H1 (cell line): ENCODE data around the gene KCTD15. TPM values are rescaled to one million over a fixed set of nuclear protein-coding genes. Genes with fewer than 3 reads are reported as not detected.

Experiments used
- CTCF ChIA-PET: fragments of 300-600 bp; sonication (Branson Sonifier 250); formaldehyde crosslinking; loops from one replicate; lab custom pipeline; 2021; ENCODE audit not compliant: partially characterized antibody; lab: Charles Lee
- POLR2A ChIA-PET: fragments of 300-600 bp; sonication (Branson Sonifier 250); formaldehyde crosslinking; loops from one replicate; lab custom pipeline; 2021; ENCODE audit warnings: inconsistent platforms; ENCODE audit not compliant: partially characterized antibody; lab: Charles Lee
- DNase-seq, 2 experiments: peaks; one replicate each; pipeline versions ENCODE4 v3.0.0 to v3.0.0-alpha.2; 2010 to 2022; ENCODE audit warnings: low spot score in 2 of 2, low read depth in 1 of 2, mixed read lengths in 1 of 2
- FAIRE-seq: peaks from 2 replicates; lab custom pipeline; 2011; peaks lifted over from hg19 to GRCh38; lab: Jason Lieb, UNC
- H2AFZ ChIP-seq: 2 replicates; pipeline ENCODE4 v1.8.1; 2012; ENCODE audit warnings: low read length, inconsistent platforms
- H2AK5ac ChIP-seq: 2 replicates; pipeline ENCODE4 v1.6.1; 2013; ENCODE audit warnings: low read depth, low read length
- H2BK120ac ChIP-seq: replicated peaks from 2 replicates; pipeline ENCODE3; 2013; ENCODE audit warnings: low read depth, low read length, inconsistent platforms
- H2BK12ac ChIP-seq: 2 replicates; pipeline ENCODE4 v1.6.1; 2013; ENCODE audit warnings: low read depth, low read length
- H2BK15ac ChIP-seq: 2 replicates; pipeline ENCODE4 v1.6.1; 2013; ENCODE audit warnings: low read length
- H2BK20ac ChIP-seq: 2 replicates; pipeline ENCODE4 v1.6.1; 2013; ENCODE audit warnings: low read length
- H2BK5ac ChIP-seq: 2 replicates; pipeline ENCODE4 v1.6.1; 2013; ENCODE audit warnings: low read depth, low read length
- H3K14ac ChIP-seq: 2 replicates; pipeline ENCODE4 v1.6.1; 2013; ENCODE audit warnings: inconsistent platforms; ENCODE audit not compliant: insufficient read length
- H3K18ac ChIP-seq: 2 replicates; pipeline ENCODE4 v1.6.1; 2013; ENCODE audit warnings: low read length; ENCODE audit errors: extremely low read depth
- H3K23ac ChIP-seq: 2 replicates; pipeline ENCODE4 v1.6.1; 2013; ENCODE audit warnings: inconsistent platforms; ENCODE audit not compliant: insufficient read length
- H3K23me2 ChIP-seq: 2 replicates; pipeline ENCODE4 v1.6.1; 2013; ENCODE audit warnings: low read depth, low read length
- H3K27ac ChIP-seq: 2 replicates; pipeline ENCODE4 v1.6.1; 2011; ENCODE audit warnings: low read depth, low read length, inconsistent platforms
- H3K27me3 ChIP-seq, 4 experiments: replicated peaks in 1 of 4; 1 replicate in 1 of 4; 2 replicates in 3 of 4; pipeline versions ENCODE4 v1.6.1 to v1.8.1; 2011 to 2013; ENCODE audit warnings: low read length in 3 of 4, mild to moderate bottlenecking in 3 of 4, inconsistent platforms in 2 of 4, mixed read lengths in 2 of 4, moderate library complexity in 1 of 4; ENCODE audit not compliant: control insufficient read depth in 3 of 4, insufficient read depth in 3 of 4; ENCODE audit errors: extremely low read depth in 1 of 4
- H3K36me3 ChIP-seq, 4 experiments: 2 replicates each; pipeline versions ENCODE4 v1.6.1 to v1.8.1; 2011 to 2013; ENCODE audit warnings: mild to moderate bottlenecking in 4 of 4, low read length in 3 of 4, moderate library complexity in 2 of 4, control low read depth in 1 of 4, inconsistent platforms in 1 of 4; ENCODE audit not compliant: insufficient read depth in 4 of 4, control insufficient read depth in 2 of 4
- H3K4ac ChIP-seq: replicated peaks from 2 replicates; pipeline ENCODE3; 2013; ENCODE audit warnings: low read length, low read depth, mixed read lengths, inconsistent platforms; ENCODE audit not compliant: insufficient read length
- H3K4me1 ChIP-seq, 4 experiments: replicated peaks in 1 of 4; 1 replicate in 1 of 4; 2 replicates in 3 of 4; pipeline versions ENCODE4 v1.6.1 to v1.8.1; 2011 to 2013; ENCODE audit warnings: low read length in 3 of 4, inconsistent platforms in 2 of 4, mixed read lengths in 1 of 4; ENCODE audit not compliant: insufficient read depth in 4 of 4, control insufficient read depth in 3 of 4
- H3K4me2 ChIP-seq, 2 experiments: 2 replicates each; pipeline versions ENCODE4 v1.6.1 to v1.8.1; 2011 to 2013; ENCODE audit warnings: low read depth in 2 of 2, low read length in 2 of 2, control low read depth in 1 of 2, inconsistent platforms in 1 of 2, mild to moderate bottlenecking in 1 of 2; ENCODE audit not compliant: insufficient read depth in 1 of 2
- H3K4me3 ChIP-seq, 4 experiments: fragments of 200-600, 300-600 bp in 1 of 4; sonication (generic), shearing (Covaris generic), sonication (Bioruptor Twin) in 1 of 4; 2 replicates each; pipeline versions ENCODE4 v1.5.1 to v1.8.1; 2011 to 2016; ENCODE audit warnings: low read length in 4 of 4, low read depth in 3 of 4, control low read depth in 2 of 4, inconsistent platforms in 2 of 4, mild to moderate bottlenecking in 2 of 4, mixed read lengths in 1 of 4, moderate library complexity in 1 of 4; ENCODE audit not compliant: insufficient read depth in 2 of 4; ENCODE audit errors: extremely low read depth in 1 of 4
- H3K56ac ChIP-seq: replicated peaks from 2 replicates; pipeline ENCODE3; 2013; ENCODE audit warnings: low read depth, mild to moderate bottlenecking, mixed read lengths, low read length, inconsistent platforms; ENCODE audit not compliant: insufficient read length
- H3K79me1 ChIP-seq: 2 replicates; pipeline ENCODE4 v1.6.1; 2013; ENCODE audit warnings: low read depth, low read length, control low read depth
- H3K79me2 ChIP-seq, 2 experiments: 2 replicates each; pipeline versions ENCODE4 v1.6.1 to v1.8.1; 2012 to 2013; ENCODE audit warnings: low read length in 2 of 2, mild to moderate bottlenecking in 2 of 2, inconsistent platforms in 1 of 2; ENCODE audit not compliant: insufficient read depth in 2 of 2, control insufficient read depth in 1 of 2
- H3K9ac ChIP-seq, 4 experiments: replicated peaks in 1 of 4; 1 replicate in 1 of 4; 2 replicates in 3 of 4; pipeline versions ENCODE4 v1.6.1 to v1.8.1; 2011 to 2013; ENCODE audit warnings: low read depth in 3 of 4, low read length in 3 of 4, control low read depth in 2 of 4, mild to moderate bottlenecking in 2 of 4, moderate library complexity in 2 of 4, inconsistent platforms in 1 of 4; ENCODE audit errors: extremely low read depth in 1 of 4
- H3K9me3 ChIP-seq, 2 experiments: 2 replicates each; pipeline versions ENCODE4 v1.6.1 to v1.8.1; 2012 to 2013; ENCODE audit warnings: mild to moderate bottlenecking in 2 of 2, moderate library complexity in 2 of 2, control low read depth in 1 of 2, inconsistent platforms in 1 of 2, low read depth in 1 of 2, low read length in 1 of 2, mixed read lengths in 1 of 2; ENCODE audit not compliant: insufficient read depth in 2 of 2
- H4K20me1 ChIP-seq, 2 experiments: replicated peaks in 1 of 2; 2 replicates each; pipeline versions ENCODE3 to v1.8.1; 2011 to 2013; ENCODE audit warnings: inconsistent platforms in 2 of 2, low read length in 2 of 2, mild to moderate bottlenecking in 1 of 2; ENCODE audit not compliant: insufficient read depth in 2 of 2, control insufficient read depth in 1 of 2
- H4K5ac ChIP-seq: 2 replicates; pipeline ENCODE4 v1.6.1; 2013; ENCODE audit warnings: low read length, low read depth, mixed read lengths, inconsistent platforms; ENCODE audit not compliant: insufficient read length
- H4K8ac ChIP-seq: 2 replicates; pipeline ENCODE4 v1.8.0; 2013; ENCODE audit warnings: mild to moderate bottlenecking, moderate library complexity, low read length, inconsistent platforms; ENCODE audit not compliant: insufficient read depth; ENCODE audit errors: extremely low read depth
- H4K91ac ChIP-seq: replicated peaks from 2 replicates; pipeline ENCODE3; 2013; ENCODE audit warnings: low read length, mixed read lengths, inconsistent platforms; ENCODE audit not compliant: insufficient read length
- ATF2 ChIP-seq: IDR thresholded peaks from 2 replicates; pipeline ENCODE4 v1.6.1; 2012; ENCODE audit warnings: low read length, inconsistent platforms
- BACH1 ChIP-seq: IDR thresholded peaks from 2 replicates; pipeline ENCODE4 v1.6.1; 2012; ENCODE audit warnings: low read length, improper control_type of control experiment
- BRCA1 ChIP-seq: IDR thresholded peaks from 2 replicates; pipeline ENCODE4 v1.6.1; 2012; ENCODE audit warnings: low read depth, low read length, improper control_type of control experiment
- E2F6 ChIP-seq: IDR thresholded peaks from 2 replicates; pipeline ENCODE4 v1.6.1; 2012; ENCODE audit warnings: inconsistent platforms
- EZH2 ChIP-seq: fragments of 200-600 bp; sonication (generic); IDR thresholded peaks from 2 replicates; pipeline ENCODE4 v1.7.1; 2012; ENCODE audit warnings: low read depth, mild to moderate bottlenecking, moderate library complexity, low read length, inconsistent platforms; ENCODE audit not compliant: severe bottlenecking
- NRF1 ChIP-seq: IDR thresholded peaks from 2 replicates; pipeline ENCODE4 v1.6.1; 2011; ENCODE audit warnings: mild to moderate bottlenecking, low read depth, low read length, improper control_type of control experiment
- RNF2 ChIP-seq: fragments of 200-900, 300-1000 bp; sonication (generic); IDR thresholded peaks from 2 replicates; pipeline ENCODE4 v1.7.1; 2016; ENCODE audit warnings: borderline replicate concordance, low read depth, mild to moderate bottlenecking, antibody characterized with exemption, low read length; ENCODE audit not compliant: poor library complexity, severe bottlenecking; ENCODE audit errors: missing control alignments
- SAP30 ChIP-seq: fragments of 300-600 bp; sonication (generic); IDR thresholded peaks from 2 replicates; pipeline ENCODE4 v1.7.1; 2012; ENCODE audit warnings: low read length, moderate library complexity, mild to moderate bottlenecking, inconsistent platforms; ENCODE audit not compliant: insufficient read depth, insufficient replicate concordance
- SIN3A ChIP-seq, 2 experiments: IDR thresholded peaks in 1 of 2; conservative IDR thresholded peaks in 1 of 2; 2 replicates each; pipeline ENCODE4 v1.6.1; 2011 to 2012; ENCODE audit warnings: low read length in 2 of 2, improper control_type of control experiment in 1 of 2, low read depth in 1 of 2, mild to moderate bottlenecking in 1 of 2
- SP4 ChIP-seq: IDR thresholded peaks from 2 replicates; pipeline ENCODE4 v1.6.1; 2012; ENCODE audit warnings: low read length, inconsistent platforms
- TCF12 ChIP-seq: IDR thresholded peaks from 2 replicates; pipeline ENCODE4 v1.6.1; 2011; ENCODE audit warnings: low read depth, mild to moderate bottlenecking, low read length
- WGBS, 2 experiments: shearing (Covaris generic) in 1 of 2; methylation state at CpG; one replicate each; pipeline versions ENCODE4 v1.1.6 to v1.1.7; 2013 to 2015; ENCODE audit warnings: low lambda C conversion rate in 2 of 2, mixed read lengths in 2 of 2, inconsistent platforms in 1 of 2, low coverage in 1 of 2, missing lambda C conversion rate in 1 of 2; ENCODE audit not compliant: insufficient replicate concordance in 2 of 2, insufficient coverage in 1 of 2, insufficient read length in 1 of 2; ENCODE audit errors: extremely low coverage in 1 of 2, missing lambda C conversion rate in 1 of 2; 5-methylcytosine and 5-hydroxymethylcytosine counted together
- polyA plus RNA-seq, 7 experiments: library from polyadenylated mRNA; depleted of rRNA in 3 of 7; stranded (reverse) in 5 of 7; unstranded in 2 of 7; fragments of >200 nt in 5 of 7; fragments of 200-250 nt in 2 of 7; gene quantifications; 1 replicate in 5 of 7; 2 replicates in 1 of 7; 4 replicates in 1 of 7; pipeline versions ENCODE4 v1.2.1 to v1.2.3, GENCODE V29; 2011 to 2013; ENCODE audit warnings: missing spikeins in 2 of 7, mixed read lengths in 2 of 7
- total RNA-seq: library from RNA; stranded (reverse); fragmentation: NEBNext Ultra II Directional; extraction: Animal tissue kit (Norgen Biotek cat#: 25700); gene quantifications from 2 replicates; pipeline ENCODE4 v1.2.1, GENCODE V29; 2021

The KCTD15 gene
- total and polyA plus RNA-seq, 2 of the 8 experiments (the other 6 are each of a cell fraction or from before 2014, with no cell fraction given): 25.1 to 27.0 TPM

DNA sequence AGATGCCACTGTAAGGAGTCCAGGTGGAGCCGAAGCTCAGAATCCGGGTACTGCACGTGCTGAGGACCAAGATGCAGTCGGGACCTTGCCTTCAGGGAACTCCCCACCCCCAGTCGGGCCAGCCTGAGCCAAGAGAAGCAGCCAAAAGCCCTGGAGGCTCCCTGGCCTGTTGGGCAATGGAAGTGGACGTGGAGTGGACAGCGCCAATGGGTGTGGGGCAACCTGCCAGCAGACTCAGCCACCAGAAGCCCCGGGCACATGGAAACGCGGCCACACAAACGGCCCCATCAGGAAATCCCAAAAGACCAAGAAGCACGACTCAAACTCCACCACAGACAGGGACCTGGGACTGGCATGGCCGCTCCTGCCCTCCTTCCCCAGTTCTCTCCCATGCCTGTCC is 30.0 kb upstream of the KCTD15 start:
- no peak overlapping the region for H3K4ac ChIP-seq
- H4K20me1 ChIP-seq: peaks cover 4 to 11% of the 10 kb centered on the region in 2 experiments
- no peak overlapping the region for H2BK5ac ChIP-seq
- no peak overlapping the region for H3K4me3 ChIP-seq
- no peak overlapping the region for H3K56ac ChIP-seq
- 94% methylated on average over 13 of the region's 13 CpGs; no CpG with 5 or more reads in 1 of the 2 experiments for WGBS, 2 experiments
- no peak overlapping the region for H2AK5ac ChIP-seq
- H3K23ac ChIP-seq: no peak overlapping the region
- H4K8ac ChIP-seq: no peak overlapping the region
- H3K23me2 ChIP-seq: no peaks in the 10 kb centered on the region
- H3K4me1 ChIP-seq: peaks cover 0 to 5% (median 1%) of the 10 kb centered on the region in 4 experiments; a peak in 3 of 7 replicates
- H2BK20ac ChIP-seq: no peak overlapping the region
- no peak overlapping the region for H2AFZ ChIP-seq
- H3K79me1 ChIP-seq: no peaks in the 10 kb centered on the region
- H3K9me3 ChIP-seq: no peaks in the 10 kb centered on the region
- POLR2A ChIA-PET: interaction anchor here (1.1 kb wide), 1 partner anchor 9 kb away, joined by 3 read pairs; no protein-coding TSS in a partner anchor
- CTCF ChIA-PET: interaction anchor here (0.8 to 6.1 kb wide), 8 partner anchors 10 to 378 kb away, joined by 3 to 77 read pairs (median 3); no protein-coding TSS in a partner anchor
- H3K27me3 ChIP-seq: no peaks in the 10 kb centered on the region
- no peaks in the 10 kb centered on the region for H3K79me2 ChIP-seq
- H4K5ac ChIP-seq: no peak overlapping the region
- no peak overlapping the region for H4K91ac ChIP-seq
- no peak overlapping the region for H2BK120ac ChIP-seq
- no peak overlapping the region for H3K18ac ChIP-seq
- no peak overlapping the region for H3K14ac ChIP-seq
- H3K4me2 ChIP-seq: no peak overlapping the region
- H3K36me3 ChIP-seq: no peaks in the 10 kb centered on the region; a peak in 1 of 8 replicates
- FAIRE-seq (no peak), DNase-seq (no peak)
- H2BK12ac ChIP-seq: no peak overlapping the region
- no peak overlapping the region for H3K9ac ChIP-seq
- no peak overlapping the region for H3K27ac ChIP-seq
- no peak overlapping the region for H2BK15ac ChIP-seq
- TF ChIP-seq SAP30 (no peak), BACH1 (no peak), TCF12 (no peak), BRCA1 (no peak), SIN3A (conservative IDR thresholded peaks at IDR 0.05 in 1 of 2, IDR thresholded peaks at IDR 0.05 in 1 of 2; ENCODE audit: low read depth in 1 of 2, low read length in 2 of 2) (no peak), RNF2 (no peak), E2F6 (no peak), EZH2 (no peak), ATF2 (no peak), NRF1 (no peak), SP4 (no peak)
